GM18520 (cell line): ENCODE results near the gene FBXO31.
"Not testable (repeated sequence)": the region's sequence is repeated elsewhere in the genome, so short reads cannot be mapped to it uniquely, and the experiment has no call there.

Source experiments
- ATAC-seq: cut with Tn5 transposase; IDR thresholded peaks from one replicate; pipeline ENCODE4 v1.9.1; 2021; ENCODE audit not compliant: unreplicated experiment

FBXO31 gene

DNA sequence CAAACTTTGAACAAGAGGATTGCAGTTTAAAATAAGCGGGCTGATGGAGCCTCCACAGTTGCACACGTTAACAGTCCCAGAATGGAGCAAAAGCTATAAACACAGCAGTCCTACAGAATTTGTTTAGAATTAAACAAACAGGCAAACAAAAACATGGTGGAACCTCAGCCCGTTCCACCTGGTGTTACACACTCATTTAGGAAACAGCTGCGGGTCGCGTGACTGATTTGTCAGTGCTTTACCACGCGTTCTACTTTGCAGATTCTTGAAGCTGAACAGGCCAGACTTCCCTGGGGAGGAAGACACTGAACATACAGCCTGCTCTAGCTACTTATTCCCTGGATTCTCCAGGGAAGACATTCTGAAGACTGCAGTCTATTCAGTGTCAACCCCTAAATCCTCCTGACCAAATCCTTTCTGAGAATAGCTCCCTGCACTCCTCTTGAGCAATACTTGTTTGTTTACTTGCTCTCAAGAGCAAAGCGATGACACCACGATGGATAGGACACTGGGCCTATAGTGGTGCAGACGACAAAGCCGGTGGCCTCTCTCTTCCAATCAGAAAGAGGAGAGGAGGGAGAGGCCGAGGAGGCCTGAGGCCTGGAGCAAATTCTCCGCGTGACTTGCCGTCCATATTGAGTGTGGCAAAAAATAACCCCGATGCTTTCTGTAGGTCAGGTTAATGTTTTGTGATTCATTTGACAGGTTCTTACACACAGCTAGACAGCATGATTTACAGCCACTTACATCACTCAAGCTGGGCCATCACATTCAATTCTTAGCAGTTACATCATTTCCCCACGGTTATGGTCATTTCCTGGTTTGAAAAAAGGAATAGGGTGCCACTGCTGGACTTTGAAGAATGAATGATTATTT is 4.6 kb upstream of the FBXO31 start:
- peak; percentile 48 for ATAC-seq

DNA sequence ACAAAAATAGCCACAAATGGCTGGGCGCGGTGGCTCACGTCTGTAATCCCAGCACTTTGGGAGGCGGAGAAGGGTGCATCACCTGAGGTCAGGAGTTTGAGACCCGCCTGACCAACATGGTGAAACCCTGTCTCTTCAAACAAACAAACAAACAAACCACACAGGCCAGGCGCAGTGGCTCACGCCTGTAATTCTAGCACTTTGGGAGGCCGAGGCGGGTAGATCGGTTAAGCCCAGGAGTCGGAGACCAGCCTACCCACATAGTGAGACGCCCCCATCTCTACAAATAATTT is 1.2 kb upstream of the FBXO31 start:
- not testable (repeated sequence) for ATAC-seq

DNA sequence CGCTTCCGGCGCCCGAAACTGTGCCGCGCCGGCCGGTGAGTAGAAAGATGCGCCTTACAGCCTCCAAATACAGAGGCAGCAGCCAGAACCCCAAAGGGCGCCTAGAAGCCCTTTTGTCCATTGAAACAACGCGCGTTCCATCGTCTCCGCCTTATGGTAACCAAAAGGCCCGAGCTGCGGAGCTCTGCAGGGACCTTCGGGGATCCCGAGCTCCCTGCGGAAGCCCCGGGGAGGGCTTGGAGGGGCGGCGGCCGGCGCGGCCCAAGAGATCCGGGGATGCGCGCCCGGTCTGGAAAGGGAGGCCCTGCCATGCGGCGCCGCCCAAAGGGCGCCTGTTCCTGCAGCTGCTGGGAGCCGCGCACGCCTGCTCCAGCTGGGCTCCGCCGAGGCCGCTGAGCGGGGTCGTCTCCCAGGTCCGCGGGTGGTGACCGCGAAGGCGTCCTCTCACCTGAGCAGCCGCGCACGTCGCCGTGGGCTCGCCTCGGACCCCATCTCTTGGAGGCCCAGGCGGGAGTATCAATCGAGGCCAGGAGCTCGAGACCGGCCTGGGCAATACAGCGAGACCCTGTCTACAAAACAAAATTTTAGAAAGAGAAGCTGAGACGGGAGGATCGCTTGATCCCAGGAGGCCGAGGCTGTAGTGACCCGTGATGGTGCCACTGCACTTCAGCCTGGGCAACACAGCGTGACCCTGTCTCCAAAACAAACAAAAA is 742 bp upstream of the FBXO31 start:
- ATAC-seq: no peak

DNA sequence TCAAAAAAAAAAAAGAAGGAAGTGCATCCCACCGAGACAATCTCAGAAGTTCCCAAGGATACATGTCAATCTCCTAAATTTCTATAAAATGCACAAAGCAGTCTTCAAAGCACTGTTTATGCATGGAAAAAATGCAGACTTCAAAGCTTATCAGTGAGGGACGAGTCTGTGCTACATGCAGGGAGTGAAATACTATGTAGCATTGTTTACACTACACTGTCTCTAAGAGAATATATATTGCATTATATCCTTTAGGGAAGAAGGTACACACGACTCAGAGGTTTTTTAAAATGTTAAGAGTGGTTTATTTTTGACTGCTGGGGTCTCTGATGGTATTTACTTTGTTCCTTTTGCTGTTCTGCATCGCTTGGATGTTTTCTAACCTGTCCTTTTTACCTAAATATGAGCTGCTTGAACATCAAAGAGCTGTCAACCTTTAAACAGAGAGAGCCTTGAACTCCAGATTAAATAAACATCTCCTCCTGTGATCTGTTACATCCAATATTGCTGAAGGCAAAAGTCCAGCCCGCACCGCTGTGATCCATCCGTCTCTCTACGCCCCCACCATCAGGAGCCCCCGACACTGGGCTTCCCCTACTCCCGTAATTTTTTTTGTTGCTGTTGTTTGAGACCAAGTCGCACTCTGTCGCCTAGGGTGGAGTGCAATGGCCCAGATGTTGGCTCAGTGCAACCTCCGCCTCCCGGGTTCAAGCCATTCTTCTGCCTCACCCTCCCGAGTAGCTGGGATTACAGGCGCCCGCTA is 1.4 kb downstream of the FBXO31 start:
- ATAC-seq: no peak

DNA sequence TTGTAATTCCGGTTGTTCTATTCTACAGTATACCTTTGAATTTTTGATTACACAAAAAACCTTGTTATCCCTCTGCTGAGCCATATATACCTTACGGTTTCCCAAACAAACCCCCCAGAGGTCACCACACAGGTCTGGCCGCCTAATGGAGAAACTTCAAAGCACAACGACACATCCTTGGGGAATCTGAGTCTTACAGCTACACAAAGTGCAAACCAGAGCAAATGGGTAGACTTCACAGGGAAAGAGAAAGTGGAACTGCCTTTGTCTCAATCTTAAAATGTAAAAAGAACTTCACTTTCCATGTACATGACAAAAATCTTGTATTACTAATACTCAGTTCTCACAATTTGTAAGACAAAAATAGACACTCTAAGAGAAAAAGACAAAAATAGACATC is 2.7 kb downstream of the FBXO31 start:
- no peak for ATAC-seq

DNA sequence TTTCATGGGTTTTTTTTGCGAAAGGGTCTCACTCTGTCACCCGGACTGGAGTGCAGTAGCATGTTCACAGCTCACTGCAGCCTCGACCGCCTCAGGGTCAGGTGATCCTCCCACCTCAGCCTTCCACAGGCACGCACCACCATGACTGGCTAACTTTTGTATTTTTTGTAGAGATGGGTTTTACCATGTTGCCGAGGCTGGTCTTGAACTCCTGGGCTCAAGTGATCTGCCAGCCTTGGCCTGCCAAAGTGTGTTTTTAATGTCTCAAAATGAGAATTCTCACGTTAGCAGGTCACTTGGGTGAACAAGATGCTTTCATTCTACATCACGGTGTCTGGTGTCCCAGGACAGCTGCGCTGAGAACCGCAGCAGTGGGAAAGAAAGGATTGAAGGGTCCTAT is 3.2 kb downstream of the FBXO31 start:
- ATAC-seq: no peak

DNA sequence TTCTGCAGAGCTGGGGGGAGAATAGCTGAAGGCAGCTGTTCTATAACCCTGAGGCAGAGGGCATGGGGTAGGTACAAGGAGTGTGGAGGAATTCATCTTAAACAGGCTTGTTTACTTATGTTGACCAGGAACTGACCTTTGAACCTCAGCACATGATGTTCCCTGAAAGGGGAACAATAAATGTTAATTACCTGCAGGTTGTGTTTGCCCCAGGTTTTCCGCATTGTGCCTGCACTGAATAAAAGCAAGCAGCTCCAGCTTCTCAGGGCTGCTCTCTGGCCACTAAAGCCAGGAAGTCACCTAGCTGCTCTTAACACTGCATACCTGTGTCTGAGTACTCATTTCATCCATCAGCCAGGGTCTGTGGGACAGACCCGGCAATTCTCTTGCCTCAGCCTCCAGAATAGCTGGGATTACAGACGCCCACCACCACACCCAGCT is 4.2 kb downstream of the FBXO31 start:
- ATAC-seq: not testable (repeated sequence)

DNA sequence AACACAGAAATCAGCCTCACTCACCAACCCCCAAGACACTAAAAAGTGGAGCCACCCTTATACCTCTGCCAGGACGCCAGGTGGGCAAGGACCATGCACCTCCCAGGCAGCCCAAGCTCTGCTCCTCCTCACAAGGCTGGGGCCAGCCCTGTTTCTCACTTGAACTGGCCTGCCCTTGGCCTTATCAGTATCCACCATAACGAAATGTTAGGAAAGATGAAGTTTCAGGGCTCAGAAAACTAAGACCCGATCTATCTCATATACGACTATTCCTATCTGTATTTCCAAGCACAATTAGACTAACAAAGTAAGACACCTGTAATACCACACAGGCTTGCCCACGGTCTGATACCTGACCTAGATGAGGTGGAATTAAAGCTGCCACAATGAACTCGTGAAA is 6.9 kb downstream of the FBXO31 start:
- no peak for ATAC-seq

DNA sequence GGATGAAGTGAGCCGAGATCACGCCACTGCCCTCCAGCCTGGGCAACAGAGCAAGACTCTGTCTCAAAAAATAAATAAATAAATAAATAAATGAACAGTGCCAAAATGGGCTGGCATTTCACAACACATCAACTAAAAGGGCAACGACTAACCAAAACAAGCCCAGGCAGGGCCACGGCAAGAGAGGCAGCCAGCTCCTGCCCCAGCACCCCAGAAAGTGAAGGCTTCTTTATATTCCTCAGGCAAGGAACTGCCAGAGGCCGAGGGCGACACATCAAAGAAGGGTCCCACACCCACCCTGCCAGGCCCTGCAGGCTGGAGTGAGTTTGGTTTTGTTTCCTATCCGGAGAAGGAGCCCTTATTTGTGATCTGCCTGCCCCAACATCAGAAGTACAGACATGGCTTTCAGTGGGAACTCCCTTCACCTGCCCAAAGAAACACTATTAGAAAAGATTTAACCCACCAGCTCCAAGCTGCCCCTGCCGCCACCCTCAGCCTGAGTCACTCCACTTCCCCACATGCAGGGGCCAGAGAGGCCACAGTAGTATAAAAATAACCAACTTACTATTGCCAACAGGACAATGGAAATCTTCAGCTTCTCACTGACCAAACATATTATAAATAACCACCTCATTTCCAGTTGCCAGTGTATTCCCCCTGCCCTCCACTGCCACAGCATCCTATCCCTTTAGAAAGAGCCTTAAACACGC is 8.0 kb downstream of the FBXO31 start:
- no peak for ATAC-seq

DNA sequence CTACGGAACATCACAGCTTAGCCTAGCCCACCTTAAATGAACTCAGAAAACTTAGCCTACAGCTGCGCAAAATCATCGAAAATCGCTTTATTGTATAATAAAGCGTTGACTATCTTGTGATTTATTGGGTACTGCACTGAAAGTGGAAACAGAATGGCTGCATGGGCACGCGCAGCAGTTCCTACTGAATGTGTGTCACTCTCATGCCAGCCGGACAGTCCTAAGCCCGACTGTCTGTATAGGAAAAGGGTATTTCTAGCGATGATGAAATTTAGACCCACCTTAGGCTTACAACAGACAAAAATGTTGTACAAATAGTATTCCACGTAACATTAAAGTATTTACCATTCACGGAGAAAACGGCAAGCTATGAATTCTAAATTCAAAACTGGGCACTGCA is 9.3 kb downstream of the FBXO31 start:
- no peak for ATAC-seq

DNA sequence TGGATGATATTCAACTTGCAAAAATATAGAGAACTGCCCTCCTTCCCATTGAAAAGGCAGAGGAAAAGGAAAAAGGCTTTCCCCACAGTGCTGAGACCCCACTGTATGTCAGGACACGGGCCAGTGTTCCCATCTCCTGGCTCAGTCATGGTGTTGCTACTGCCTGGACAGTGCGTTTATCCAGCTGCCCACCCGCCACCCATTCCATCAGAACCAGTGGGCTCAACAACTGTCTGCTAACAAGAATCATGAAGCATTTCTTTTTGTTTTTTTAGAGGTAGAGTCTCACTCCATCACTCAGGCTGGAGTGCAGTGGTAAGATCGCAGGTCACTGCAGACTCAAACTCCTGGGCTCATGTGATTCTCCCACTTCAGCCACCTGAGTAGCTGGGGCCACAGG is 11.3 kb downstream of the FBXO31 start:
- ATAC-seq: no peak

DNA sequence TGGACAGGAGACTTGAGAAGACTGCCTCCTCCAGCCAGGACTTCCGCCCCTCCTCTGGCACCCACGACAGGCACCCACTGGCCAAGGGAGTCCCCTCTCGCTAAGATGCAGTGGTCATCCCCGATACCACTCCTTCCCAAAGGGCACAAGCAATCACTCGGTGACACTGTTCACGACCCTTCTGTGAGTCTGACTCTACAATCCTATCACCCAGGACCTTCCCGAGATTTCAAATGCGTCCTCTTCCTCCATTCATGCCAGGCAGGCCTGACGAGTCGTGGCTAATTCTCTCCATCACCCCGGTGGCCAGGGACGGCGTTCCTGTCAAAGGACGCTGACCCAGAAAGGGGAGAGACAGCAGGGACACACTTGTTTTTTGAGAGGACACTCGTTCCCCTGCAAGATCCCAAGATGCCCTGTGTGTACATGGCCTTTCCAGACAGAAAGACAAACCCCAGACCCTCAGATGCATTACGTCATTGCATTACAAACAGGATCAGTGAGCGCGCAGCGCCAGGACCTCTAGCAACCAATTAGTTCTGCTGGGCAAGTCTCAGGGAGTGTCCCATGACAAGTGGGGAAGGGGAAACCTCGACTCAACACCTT is 12.2 kb downstream of the FBXO31 start:
- no peak for ATAC-seq

DNA sequence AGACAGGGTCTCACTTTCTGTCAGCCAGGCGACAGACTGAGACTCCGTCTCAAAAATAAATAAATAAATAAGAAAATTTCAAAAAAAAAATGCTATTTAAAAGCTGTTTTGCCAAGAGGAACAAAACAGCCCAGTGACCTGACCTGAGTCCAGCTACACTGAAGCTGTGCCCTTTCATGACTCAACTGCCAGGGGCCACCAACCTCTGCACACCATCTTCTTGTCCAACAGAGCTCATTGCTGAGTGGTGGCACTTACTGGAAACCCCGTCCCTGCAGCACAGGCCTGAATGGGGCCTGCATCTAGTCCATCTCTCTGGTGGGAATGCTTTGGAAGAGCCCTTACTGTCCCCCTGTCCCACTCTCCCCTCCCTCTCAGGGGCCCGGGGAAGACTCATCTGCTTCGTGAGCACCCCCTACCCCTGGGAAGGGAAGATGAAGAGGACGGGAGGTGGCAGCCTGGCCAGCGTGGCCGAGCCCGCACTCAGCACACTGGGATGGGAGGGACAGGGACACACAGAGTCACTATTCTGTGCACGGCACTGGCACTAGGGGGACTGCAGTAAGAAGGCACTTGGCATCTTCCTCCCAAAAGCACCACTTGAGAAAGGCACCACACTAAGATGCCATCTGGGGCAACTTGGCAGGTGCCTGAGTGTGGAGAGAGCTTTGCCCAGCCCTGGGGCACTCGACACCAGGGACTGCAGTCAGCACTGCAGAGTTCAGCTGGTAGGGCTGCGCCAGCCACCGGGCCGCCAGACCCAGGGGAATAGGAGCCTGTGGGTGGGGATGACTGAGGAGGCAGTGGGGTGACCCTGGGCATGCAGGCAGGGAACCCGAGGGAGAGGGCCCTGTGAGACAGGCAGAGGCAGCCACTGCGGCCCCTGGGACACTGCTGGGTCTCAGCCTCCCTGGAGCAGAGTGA is 13.5 kb downstream of the FBXO31 start:
- no peak for ATAC-seq

DNA sequence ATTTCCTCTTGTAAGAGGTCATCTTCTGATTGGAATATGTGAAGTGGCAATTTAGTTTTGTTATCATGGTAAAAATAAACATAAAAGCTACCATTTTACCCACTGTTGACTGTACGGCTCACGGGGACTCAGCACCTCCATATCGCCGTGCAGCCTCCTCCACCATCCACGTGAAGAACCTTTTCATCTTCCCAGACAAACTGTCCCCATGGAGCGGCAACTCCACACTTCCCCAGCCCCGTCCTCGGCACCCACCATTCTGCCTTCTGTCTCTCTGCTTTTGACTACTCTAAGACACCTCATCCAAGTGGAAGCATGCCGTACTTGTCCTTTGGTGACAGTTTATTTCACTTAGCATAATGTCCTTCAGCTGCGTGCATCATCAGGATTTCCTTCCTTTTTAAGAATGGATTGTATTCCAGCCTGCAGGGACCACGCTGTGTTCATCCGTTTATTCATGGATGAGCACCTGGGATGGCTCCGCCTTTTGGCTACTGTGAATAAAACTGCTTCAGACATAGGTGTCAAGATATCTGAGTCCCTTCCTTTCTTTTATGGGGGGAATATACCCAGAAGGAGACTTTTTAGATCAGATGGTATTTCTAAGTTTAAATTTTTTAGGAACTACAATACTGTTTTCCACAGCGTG is 14.3 kb downstream of the FBXO31 start:
- ATAC-seq: no peak

DNA sequence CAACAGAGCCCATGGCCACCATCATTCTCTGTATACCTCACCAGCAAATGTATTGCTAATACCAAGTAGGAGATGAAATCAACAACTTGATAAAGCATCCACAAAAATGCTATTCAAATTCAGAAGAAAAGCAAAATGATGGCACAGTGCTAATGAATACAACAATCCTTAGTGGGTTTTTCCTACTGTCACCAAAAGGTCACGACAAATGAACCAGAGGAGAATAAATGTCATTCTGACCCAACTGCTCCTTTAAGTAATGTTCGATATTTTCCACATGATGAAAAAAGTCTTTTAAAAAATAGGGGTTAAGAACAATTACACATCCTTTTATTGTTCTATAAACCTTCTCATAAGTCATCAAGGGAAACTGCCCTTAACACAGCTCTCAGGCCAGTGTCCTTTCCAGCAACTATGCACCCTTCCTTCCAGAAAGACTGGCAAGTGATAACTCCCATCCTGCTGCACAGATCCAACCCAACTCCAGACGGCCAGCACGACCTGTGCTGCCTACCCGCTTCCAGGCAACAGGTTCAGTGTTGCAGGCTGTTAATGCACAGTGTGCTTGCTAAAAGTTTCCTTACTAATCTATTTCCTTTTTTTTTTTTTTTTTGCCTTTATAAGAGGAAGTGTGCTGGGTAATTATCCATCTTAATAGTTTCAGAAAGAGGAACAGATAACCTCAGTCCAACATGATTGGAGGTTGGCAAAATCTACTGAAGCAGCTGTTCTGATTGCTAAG is 15.4 kb downstream of the FBXO31 start:
- no peak for ATAC-seq

DNA sequence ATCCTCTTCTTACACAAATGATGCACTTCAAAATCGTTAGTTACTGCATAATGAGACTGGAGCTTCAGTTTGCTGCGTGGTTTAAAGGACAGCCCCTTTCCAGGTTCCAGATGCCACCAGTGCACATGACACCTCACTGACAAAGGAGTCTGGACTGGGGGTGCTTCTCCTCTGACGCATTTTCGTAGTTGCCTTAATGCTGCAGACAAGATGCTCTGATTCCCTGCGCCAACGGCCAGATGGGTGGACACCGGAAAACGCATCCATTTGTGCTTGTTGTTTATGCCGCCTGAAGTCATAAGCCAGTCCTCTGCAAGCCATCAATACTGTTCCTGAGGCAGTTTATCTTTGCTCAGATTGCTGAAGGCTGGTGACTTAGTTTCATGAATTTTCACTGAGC is 16.0 kb downstream of the FBXO31 start:
- ATAC-seq: no peak

DNA sequence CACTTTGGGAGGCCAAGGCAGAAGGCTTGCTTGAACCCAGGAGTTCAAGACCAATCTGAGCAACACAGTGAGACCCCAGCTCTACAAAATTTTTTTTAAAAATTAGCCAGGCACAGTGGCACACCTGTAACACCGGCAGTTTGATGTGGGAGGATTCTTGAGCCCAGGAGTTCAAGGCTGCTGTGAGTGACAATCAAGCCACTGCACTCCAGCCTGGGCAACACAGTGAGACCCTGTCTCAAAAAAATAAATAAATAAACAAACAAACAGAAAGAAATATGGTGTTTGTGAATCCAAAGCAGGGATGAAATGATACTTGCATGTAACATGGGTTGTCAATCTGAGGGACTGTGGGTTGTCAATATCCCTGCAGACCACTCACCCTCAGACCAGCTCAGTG is 16.6 kb downstream of the FBXO31 start:
- ATAC-seq: no peak

DNA sequence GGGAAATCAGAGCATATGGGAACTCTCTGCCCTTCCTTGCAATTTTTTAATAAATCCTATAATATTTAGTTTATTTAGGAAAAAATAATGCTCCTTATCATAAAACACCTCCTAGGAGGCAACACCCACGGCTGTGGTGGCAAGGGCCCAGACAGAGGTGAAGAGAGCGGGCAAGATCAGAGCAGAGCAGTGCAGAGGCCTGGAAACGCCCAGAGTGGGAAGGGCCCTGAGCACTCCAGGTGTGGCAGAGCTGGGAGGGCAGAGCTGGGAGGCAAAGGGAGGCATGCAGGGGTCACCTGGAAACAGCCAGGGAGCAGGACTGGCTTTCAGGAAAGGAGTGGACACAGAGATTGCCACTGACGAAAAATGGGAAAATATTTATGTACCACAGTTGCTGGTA is 17.3 kb downstream of the FBXO31 start:
- ATAC-seq: no peak
